GM12872 (cell line): ENCODE results near the gene LRRC74B.

Source experiments
- CTCF ChIP-seq: IDR thresholded peaks from 3 replicates; pipeline ENCODE4 v1.5.1; 2011; ENCODE audit warnings: low read depth, mild to moderate bottlenecking, low read length, moderate library complexity; ENCODE audit not compliant: insufficient read depth

The LRRC74B gene

GRCh38 chr22:21073482-21073881, 27.7 kb downstream of the LRRC74B start:
- no peak for TF ChIP-seq CTCF

GRCh38 chr22:21074102-21074715, 28.5 kb downstream of the LRRC74B start:
- TF ChIP-seq CTCF: no peak

- TF ChIP-seq CTCF: no peak
These were observed 29.9 kb downstream of the LRRC74B start for GRCh38 chr22:21075516-21076138.

GRCh38 chr22:21076912-21077625, 31.3 kb downstream of the LRRC74B start:
- no peak for TF ChIP-seq CTCF

GRCh38 chr22:21077884-21078508, 32.2 kb downstream of the LRRC74B start:
- TF ChIP-seq CTCF: no peak

GRCh38 chr22:21078916-21079315, 33.2 kb downstream of the LRRC74B start:
- TF ChIP-seq CTCF: no peak

GRCh38 chr22:21079493-21079892, 33.7 kb downstream of the LRRC74B start:
- no peak for TF ChIP-seq CTCF
